ENCODE results near the gene OTOA. TPM values are rescaled to one million over a fixed set of nuclear protein-coding genes. Genes with fewer than 3 reads are reported as not detected.
"Not testable (repeated sequence)": the region's sequence is repeated elsewhere in the genome, so short reads cannot be mapped to it uniquely, and the experiment has no call there.

OTOA gene
- total RNA-seq, 1 donor from 2014 or later, result not detected

DNA sequence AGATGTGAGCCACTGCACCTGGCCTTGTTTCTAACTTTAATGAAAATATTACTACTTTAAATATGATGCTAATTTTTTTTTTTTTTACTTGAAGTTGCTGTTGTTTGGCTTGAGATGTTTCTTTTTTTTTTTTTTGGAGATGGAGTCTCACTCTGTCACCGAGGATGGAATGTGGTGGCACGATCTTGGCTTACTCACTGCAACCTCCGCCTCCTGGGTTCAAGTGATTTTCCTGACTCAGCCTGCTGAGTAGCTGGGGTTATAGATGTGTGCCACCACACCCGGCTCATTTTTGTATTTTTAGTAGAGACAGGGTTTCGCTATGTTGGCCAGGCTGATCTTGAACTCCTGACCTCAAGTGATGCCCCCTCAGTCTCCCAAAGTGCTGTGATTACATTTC is 35.0 kb upstream of the OTOA start:
- DNase-seq (ENCODE audit: extremely low spot score in 2 of 2), result no peak
- TF ChIP-seq POLR2AphosphoS5 (IDR thresholded peaks at IDR 0.05; ENCODE audit: insufficient read depth in 1 of 2, low read depth in 1 of 2) (no peak), POLR2A (IDR thresholded peaks at IDR 0.05) (no peak)
- TF ChIP-seq, protein P1, sequence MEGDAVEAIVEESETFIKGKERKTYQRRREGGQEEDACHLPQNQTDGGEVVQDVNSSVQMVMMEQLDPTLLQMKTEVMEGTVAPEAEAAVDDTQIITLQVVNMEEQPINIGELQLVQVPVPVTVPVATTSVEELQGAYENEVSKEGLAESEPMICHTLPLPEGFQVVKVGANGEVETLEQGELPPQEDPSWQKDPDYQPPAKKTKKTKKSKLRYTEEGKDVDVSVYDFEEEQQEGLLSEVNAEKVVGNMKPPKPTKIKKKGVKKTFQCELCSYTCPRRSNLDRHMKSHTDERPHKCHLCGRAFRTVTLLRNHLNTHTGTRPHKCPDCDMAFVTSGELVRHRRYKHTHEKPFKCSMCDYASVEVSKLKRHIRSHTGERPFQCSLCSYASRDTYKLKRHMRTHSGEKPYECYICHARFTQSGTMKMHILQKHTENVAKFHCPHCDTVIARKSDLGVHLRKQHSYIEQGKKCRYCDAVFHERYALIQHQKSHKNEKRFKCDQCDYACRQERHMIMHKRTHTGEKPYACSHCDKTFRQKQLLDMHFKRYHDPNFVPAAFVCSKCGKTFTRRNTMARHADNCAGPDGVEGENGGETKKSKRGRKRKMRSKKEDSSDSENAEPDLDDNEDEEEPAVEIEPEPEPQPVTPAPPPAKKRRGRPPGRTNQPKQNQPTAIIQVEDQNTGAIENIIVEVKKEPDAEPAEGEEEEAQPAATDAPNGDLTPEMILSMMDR (IDR thresholded peaks at IDR 0.05), result no peak
- Histone ChIP-seq H3K27ac (no peak overlapping the region), H3K4me3 (no peak overlapping the region), H3K36me3 (peaks cover 0 to 28% of the 10 kb centered on the region in 2 donors), H3K4me1 (peaks cover 13% of the 10 kb centered on the region), H3K9me3 (no peaks in the 10 kb centered on the region), H3K27me3 (no peaks in the 10 kb centered on the region)
- intact Hi-C loops (cut with DNase I), result no loop called here

GRCh38 chr16:21629616-21630539 is 33.9 kb upstream of the OTOA start:
- H3K4me3 ChIP-seq; H3K27me3 ChIP-seq; H3K9me3 ChIP-seq; DNase-seq (ENCODE audit: extremely low spot score in 2 of 2); H3K27ac ChIP-seq; intact Hi-C loops (cut with DNase I): not testable (repeated sequence)
- Histone ChIP-seq H3K4me1 (peaks cover 13% of the 10 kb centered on the region), H3K36me3 (peaks cover 0 to 25% of the 10 kb centered on the region in 2 donors)

- H3K4me3 ChIP-seq; H3K27ac ChIP-seq; H3K9me3 ChIP-seq; intact Hi-C loops (cut with DNase I); H3K27me3 ChIP-seq; DNase-seq (ENCODE audit: extremely low spot score in 2 of 2): not testable (repeated sequence)
- H3K36me3 ChIP-seq, result peaks cover 0 to 16% of the 10 kb centered on the region in 2 donors
- H3K4me1 ChIP-seq, result peaks cover 12% of the 10 kb centered on the region
Measured at GRCh38 chr16:21630866-21631265, 32.9 kb upstream of the OTOA start.

- H3K9me3 ChIP-seq; H3K27ac ChIP-seq; intact Hi-C loops (cut with DNase I); DNase-seq (ENCODE audit: extremely low spot score in 2 of 2); H3K27me3 ChIP-seq; H3K4me1 ChIP-seq; H3K4me3 ChIP-seq: not testable (repeated sequence)
- peaks cover 0 to 16% of the 10 kb centered on the region in 2 donors for H3K36me3 ChIP-seq
Measured at GRCh38 chr16:21631376-21631775, 32.4 kb upstream of the OTOA start.

DNA sequence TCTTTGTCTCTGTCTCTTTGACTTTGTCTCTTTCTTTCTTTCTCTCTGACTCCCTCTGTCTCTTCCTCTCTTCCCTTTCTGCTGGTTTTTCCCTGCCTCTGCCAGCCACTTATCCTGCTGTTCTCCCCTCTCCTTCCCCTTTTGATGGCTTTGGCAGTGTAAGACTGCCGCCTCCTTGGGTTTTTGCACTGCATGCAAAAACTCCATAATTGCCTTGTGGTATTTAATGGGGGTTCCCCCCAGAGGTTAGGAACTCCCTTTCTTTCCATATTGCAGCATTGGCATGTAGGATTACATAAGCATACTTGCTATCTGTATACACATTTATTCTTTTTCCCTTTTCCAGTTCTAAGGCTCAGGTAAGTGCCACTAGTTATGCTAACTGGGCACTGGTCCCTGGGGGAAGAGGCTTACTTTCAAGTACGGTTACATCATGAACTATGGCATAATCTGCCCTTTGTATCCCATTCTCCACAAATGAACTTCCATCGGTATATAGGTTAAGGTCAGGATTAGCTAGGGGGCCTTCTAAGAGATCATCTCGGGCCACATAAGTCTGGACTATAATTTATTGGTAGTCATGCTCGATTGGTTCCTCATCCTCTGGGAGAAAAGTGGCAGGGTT is 31.7 kb upstream of the OTOA start:
- H3K4me3 ChIP-seq; H3K9me3 ChIP-seq; H3K27me3 ChIP-seq; DNase-seq (ENCODE audit: extremely low spot score in 2 of 2); H3K4me1 ChIP-seq; H3K27ac ChIP-seq; intact Hi-C loops (cut with DNase I): not testable (repeated sequence)
- H3K36me3 ChIP-seq, result peaks cover 0 to 16% of the 10 kb centered on the region in 2 donors

DNA sequence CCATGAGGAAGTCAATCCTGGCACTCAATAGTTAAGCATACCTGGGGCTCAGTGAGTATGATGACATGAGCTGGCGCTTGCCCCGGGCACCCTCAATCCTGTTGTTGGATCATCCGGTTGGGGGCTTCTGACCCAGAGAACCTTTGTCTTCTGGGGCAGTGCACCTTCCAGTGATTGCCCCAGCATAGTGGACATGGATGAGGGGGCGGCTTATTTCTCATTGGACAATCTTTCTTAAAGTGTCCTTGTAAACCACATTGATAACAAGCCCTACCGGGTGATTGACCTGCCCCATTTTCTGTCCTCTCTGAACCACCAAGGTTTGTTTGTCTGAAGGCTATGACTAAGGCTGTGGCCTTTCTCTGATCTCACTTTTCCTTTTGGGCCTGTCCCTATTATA is 29.6 kb upstream of the OTOA start:
- DNase-seq (ENCODE audit: extremely low spot score in 2 of 2), result no peak
- Histone ChIP-seq H3K4me3 (no peak overlapping the region), H3K9me3 (no peaks in the 10 kb centered on the region), H3K4me1 (no peaks in the 10 kb centered on the region), H3K27me3 (no peaks in the 10 kb centered on the region), H3K36me3 (peaks cover 0 to 8% of the 10 kb centered on the region in 2 donors), H3K27ac (no peak overlapping the region)
- TF ChIP-seq POLR2AphosphoS5 (IDR thresholded peaks at IDR 0.05; ENCODE audit: insufficient read depth in 1 of 2, low read depth in 1 of 2) (no peak), POLR2A (IDR thresholded peaks at IDR 0.05) (no peak)
- TF ChIP-seq, protein P1 (IDR thresholded peaks at IDR 0.05), result no peak
- intact Hi-C loops (cut with DNase I), result no loop called here

DNA sequence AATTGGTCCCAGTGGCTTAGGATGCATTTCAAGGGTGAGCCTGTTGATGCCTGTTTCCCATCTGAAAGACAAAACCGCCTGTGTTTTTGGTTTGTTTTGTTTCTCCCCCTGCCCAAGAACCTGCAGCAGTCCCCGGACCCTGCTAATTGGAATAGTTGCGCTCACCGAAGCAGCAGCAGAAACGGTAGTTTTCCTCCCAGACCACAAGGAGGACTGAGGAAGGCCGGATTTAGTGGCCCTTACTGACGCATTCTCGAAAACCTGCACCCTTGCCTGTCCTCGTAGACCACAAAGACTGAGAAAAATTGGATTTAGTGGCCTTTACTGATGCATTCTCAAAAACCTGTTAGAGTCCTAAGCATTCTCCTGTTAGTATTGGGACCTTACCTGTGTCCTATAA is 28.1 kb upstream of the OTOA start:
- H3K9me3 ChIP-seq; H3K27me3 ChIP-seq; H3K36me3 ChIP-seq; H3K4me3 ChIP-seq; intact Hi-C loops (cut with DNase I); H3K27ac ChIP-seq; DNase-seq (ENCODE audit: extremely low spot score in 2 of 2); H3K4me1 ChIP-seq: not testable (repeated sequence)

Data from vagina (tissue), 2 donors.